ENCODE measurements around the gene CORO2A. TPM values are rescaled to one million over a fixed set of nuclear protein-coding genes. Genes with fewer than 3 reads are reported as not detected.
A peak's percentile ranks its signal among the peaks of the same experiment; 100 is the strongest.
"Not testable (repeated sequence)": the region's sequence is repeated elsewhere in the genome, so short reads cannot be mapped to it uniquely, and the experiment has no call there.

The CORO2A gene
- total RNA-seq, 4 donors from 2014 or later, result 2.8 to 4.6 (median 4.2) TPM

DNA sequence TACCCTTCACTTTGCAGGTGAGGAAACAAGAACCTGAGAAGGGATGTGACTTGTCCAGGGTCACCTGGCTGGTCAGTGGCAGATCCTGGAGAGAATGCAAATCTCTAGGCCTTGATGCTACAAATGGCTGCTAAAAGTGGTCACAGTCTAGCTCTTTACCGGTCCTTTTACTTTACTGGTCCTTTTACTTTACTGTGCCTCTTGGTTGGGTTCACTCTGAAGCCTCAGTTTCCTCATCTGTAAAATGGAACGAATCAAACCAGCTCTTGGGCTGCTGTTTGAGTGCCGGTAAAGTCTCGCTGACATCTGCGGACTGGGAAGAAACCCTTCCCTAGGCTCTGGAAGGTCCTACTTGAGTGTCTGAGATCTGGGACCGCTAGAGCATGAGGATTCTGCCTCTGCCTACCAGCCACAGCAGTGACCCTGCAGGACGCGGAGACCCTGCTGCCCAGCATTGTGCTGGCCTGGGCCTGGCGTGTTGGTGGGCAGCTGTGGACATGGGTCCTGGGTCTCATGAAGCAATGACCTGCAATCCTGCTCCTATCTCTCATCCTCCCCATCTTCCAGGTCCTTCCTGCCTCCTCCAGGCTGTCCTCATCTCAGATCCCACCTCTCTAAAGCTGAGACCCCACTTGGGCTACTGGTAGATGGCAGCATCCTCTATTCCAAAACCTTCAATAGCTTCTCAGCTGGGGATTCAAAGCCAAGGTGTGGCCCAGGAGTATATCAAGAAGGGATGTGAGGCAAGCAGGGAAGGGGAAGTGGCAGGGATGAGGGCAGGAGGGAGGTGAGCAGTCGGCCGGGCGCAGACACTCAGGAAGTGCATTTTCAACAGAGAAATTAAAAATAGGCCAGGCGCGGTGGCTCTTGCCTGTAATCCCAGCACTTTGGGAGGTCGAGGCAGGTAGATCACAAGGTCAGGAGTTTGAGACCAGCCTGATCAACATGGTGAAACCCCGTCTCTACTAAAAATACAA lies 13.3 kb downstream of the CORO2A start:
- Histone ChIP-seq H3K4me3 (no peak overlapping the region), H3K27me3 (no peaks in the 10 kb centered on the region), H3K36me3 (no peaks in the 10 kb centered on the region), H3K9me3 (no peaks in the 10 kb centered on the region), H3K27ac (no peak overlapping the region), H3K4me1 (no peaks in the 10 kb centered on the region)
- DNase-seq, result no peak
- intact Hi-C loops (cut with DNase I; ENCODE audit: low total_unique reads), result no loop called here
- TF ChIP-seq, protein P1, sequence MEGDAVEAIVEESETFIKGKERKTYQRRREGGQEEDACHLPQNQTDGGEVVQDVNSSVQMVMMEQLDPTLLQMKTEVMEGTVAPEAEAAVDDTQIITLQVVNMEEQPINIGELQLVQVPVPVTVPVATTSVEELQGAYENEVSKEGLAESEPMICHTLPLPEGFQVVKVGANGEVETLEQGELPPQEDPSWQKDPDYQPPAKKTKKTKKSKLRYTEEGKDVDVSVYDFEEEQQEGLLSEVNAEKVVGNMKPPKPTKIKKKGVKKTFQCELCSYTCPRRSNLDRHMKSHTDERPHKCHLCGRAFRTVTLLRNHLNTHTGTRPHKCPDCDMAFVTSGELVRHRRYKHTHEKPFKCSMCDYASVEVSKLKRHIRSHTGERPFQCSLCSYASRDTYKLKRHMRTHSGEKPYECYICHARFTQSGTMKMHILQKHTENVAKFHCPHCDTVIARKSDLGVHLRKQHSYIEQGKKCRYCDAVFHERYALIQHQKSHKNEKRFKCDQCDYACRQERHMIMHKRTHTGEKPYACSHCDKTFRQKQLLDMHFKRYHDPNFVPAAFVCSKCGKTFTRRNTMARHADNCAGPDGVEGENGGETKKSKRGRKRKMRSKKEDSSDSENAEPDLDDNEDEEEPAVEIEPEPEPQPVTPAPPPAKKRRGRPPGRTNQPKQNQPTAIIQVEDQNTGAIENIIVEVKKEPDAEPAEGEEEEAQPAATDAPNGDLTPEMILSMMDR (IDR thresholded peaks at IDR 0.05), result no peak
- no peak for TF ChIP-seq POLR2A (IDR thresholded peaks at IDR 0.05)

GRCh38 chr9:98176391-98177259 lies 15.8 kb downstream of the CORO2A start:
- Histone ChIP-seq H3K9me3 (no peaks in the 10 kb centered on the region), H3K27me3 (no peaks in the 10 kb centered on the region), H3K4me1 (no peaks in the 10 kb centered on the region), H3K27ac (no peak overlapping the region), H3K4me3 (no peak overlapping the region), H3K36me3 (no peaks in the 10 kb centered on the region)
- no peak for DNase-seq
- no peak for TF ChIP-seq POLR2A (IDR thresholded peaks at IDR 0.05)
- TF ChIP-seq, protein P1 (IDR thresholded peaks at IDR 0.05), result no peak
- intact Hi-C loops (cut with DNase I; ENCODE audit: low total_unique reads), result no loop called here

DNA sequence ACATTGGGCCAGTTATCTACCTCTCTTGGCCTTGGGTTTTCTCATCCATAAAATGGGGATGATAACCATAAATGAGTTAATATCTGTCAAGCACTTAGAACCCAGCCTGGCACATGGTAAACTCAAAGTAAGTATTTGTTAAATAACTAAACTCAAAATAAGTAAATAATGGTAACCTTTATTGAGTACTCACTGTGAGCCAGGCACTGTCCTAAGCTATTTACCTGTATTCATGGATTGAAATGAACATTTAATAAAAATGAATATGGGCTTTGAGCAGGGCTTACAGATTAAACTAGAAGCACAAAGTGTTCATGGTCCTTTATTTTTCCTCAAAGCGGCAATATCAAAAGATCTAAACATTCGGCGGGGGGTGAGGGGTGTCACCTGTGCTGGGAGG lies 16.7 kb downstream of the CORO2A start:
- DNase-seq, result no peak
- H3K36me3 ChIP-seq, result no peaks in the 10 kb centered on the region
- H3K4me3 ChIP-seq, result no peak overlapping the region
- TF ChIP-seq POLR2A (IDR thresholded peaks at IDR 0.05), result no peak
- TF ChIP-seq, protein P1 (IDR thresholded peaks at IDR 0.05), result no peak
- H3K27ac ChIP-seq, result no peak overlapping the region
- H3K4me1 ChIP-seq, result no peaks in the 10 kb centered on the region
- no peaks in the 10 kb centered on the region for H3K27me3 ChIP-seq
- no peaks in the 10 kb centered on the region for H3K9me3 ChIP-seq
- intact Hi-C loops (cut with DNase I; ENCODE audit: low total_unique reads), result no loop called here

- H3K4me3 ChIP-seq, result no peak overlapping the region
- intact Hi-C loops (cut with DNase I; ENCODE audit: low total_unique reads), result no loop called here
- no peaks in the 10 kb centered on the region for H3K27me3 ChIP-seq
- TF ChIP-seq, protein P1 (IDR thresholded peaks at IDR 0.05), result no peak
- TF ChIP-seq POLR2A (IDR thresholded peaks at IDR 0.05), result no peak
- no peaks in the 10 kb centered on the region for H3K9me3 ChIP-seq
- no peaks in the 10 kb centered on the region for H3K36me3 ChIP-seq
- H3K27ac ChIP-seq, result no peak overlapping the region
- H3K4me1 ChIP-seq, result no peaks in the 10 kb centered on the region
- DNase-seq, result no peak
Measured at GRCh38 chr9:98175028-98175569, 17.3 kb downstream of the CORO2A start.

DNA sequence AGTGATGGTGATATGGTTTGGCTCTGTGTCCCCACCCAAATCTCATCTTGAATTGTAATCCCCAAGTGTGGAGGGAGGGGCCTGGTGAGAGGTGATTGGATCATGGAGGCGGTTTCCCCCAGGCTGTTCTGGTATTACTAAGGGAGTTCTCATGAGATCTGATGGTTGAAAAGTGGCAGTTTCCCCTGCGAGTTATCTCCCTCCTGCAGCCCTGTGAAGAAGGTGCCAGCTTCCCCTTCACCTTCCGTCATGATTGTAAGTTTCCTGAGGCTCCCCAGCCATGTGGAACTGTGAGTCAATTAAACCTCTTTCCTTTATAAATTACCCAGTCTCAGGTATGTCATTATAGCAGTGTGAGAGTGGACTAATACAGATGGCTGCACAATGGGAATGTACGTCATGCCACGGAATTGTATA lies 17.9 kb downstream of the CORO2A start:
- intact Hi-C loops (cut with DNase I; ENCODE audit: low total_unique reads); H3K36me3 ChIP-seq; H3K27me3 ChIP-seq; H3K27ac ChIP-seq; H3K9me3 ChIP-seq; H3K4me3 ChIP-seq; H3K4me1 ChIP-seq: not testable (repeated sequence)
- DNase-seq, result peak in 1 of 2 donors; percentile 43
